T-helper 2 cell treated with Interferon-gamma antibody and Interleukin-4, amounts not matched to agents 100 ng/mL and 5 ng/mL, for 36 hours (primary cell): ENCODE results near the gene APOBEC3G. TPM values are rescaled to one million over a fixed set of nuclear protein-coding genes. Genes with fewer than 3 reads are reported as not detected.

Source experiments
- intact Hi-C: fragments of 100-400 bp; cut with micrococcal nuclease; formaldehyde crosslinking; loops from one replicate; pipeline ENCODE4 v1.15.1; 2023
- total RNA-seq: library from RNA; stranded (reverse); gene quantifications from 2 replicates; pipeline ENCODE4 v1.2.3, GENCODE V29; 2022

APOBEC3G gene
- total RNA-seq, 1 donor from 2014 or later: 72.5 TPM

DNA sequence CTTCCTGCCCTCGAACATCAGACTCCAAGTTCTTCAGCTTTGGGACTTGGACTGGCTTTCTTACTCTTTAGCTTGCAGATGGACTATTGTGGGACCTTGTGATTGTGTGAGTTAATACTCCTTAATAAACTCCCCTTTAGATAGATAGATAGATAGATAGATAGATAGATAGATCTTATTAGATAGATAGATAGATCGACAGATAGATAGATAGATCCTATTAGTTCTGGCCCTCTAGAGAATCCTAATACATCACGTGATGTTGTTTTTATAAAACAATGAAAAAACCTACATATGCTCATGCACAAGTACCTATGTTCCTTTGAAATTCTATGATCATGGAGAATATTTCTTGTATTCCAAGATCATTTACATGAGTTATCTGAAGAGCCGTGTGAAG, 43.9 kb downstream of the APOBEC3G start:
- intact Hi-C loops: no loop called here

DNA sequence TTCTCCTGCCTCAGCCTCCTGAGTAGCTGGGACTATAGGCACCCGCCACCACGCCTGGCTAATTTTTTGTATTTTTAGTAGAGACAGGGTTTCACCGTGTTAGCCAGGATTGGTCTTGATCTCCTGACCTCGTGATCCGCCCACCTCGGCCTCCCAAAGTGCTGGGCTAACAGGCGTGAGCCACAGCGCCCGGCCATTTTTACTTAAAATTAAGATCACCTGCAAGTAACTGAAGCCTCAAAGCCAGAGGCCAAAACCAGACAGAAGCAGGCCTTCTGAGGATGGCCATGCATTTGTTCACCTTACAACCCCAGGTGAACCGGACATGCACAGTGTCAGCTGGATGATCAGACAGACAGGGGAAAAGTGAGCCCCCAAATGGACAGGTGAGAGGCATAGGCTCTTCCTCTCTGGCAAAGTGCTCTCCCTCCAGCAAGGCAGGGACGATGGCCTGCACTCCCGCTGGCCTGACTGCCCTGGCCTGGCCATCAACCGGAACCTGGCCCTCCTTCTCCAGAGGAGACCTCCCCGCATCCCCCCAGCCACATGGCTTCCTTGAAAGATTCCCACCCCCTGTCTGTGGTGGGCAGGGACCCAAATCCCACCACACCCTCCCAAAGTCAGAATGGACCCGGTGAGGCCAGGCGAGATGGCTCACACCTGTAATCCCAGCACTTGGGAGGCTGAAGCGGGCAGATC, 45.8 kb downstream of the APOBEC3G start:
- intact Hi-C loops: no loop called here

DNA sequence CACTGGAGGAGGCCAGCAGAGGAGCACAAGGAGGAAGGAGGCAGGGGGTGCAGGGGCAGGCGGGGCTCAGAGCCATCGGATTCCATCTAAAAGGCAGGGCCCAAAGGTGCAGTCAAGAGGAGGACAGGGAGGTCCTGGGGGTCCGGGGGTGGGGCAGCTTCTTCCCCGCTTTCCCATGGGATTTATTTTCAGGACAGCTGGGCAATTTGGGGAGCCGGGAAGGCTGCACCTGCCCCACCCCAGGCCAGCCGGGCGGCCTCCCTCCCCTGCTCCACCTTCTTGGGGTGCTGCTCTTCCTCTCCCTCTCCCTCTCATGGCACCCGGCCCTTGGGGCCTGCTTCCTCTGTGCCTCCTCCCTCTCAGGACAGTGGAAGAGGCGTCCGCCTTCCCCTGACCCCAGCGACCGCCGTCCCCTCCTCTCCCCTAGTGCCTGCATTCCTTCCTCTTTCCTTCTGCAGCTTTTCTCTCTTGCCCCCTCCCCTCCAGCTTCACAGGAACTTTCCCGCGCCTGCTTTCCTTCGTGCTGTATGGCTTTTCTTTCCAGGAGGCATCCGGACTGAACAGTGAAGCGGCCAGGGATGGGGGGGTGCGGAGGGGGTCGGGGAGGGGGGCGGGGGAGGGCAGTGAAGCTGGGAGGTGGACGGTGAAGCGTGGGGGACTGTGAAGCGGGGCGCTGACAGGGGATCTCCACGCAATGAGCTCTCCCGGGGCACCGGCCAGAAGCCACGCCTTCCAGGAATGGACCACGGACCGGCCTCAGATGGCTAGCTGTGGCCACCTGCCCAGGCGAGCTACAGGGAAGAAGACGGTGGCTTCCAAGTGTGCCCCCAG, 46.9 kb downstream of the APOBEC3G start:
- intact Hi-C loops: no loop called here

DNA sequence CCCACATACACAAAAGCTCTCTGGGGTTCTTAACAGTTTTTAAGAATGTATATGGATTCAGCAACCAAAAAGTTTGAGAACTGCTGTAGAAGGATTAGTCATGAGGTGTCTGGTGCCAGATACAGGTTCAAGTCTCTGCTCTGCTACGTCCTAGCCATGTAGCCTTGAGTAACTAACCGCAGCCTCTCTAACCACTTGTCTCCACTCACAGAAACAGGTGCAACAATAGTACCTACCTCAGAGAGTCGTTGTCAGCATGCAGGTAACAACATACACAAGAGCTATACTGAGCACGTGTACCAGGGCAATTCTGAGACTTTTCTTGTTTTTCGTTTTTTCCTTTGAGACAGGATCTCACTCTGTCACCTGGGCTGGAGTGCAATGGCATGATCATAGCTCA, 48.5 kb downstream of the APOBEC3G start:
- intact Hi-C loops: no loop called here

DNA sequence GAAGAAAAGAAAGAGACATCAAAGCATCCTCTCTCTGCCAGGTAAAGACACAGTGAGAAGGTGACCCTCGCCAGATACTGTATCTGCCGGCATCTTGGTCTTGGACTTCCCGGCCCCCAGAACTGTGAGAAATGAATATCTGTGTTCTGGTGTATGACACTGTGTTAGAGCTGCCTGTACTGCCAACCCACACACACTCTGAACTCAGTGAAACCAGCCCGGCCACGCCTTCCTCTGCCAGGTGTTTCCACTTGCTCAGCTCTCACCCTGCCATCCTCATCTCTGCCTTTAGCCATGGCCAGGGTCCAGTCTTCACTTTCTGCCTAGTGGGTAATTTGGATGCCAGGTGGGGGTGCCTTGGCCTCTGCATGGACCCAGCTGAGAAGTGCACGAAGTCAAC, 51.4 kb downstream of the APOBEC3G start:
- intact Hi-C loops: no loop called here

DNA sequence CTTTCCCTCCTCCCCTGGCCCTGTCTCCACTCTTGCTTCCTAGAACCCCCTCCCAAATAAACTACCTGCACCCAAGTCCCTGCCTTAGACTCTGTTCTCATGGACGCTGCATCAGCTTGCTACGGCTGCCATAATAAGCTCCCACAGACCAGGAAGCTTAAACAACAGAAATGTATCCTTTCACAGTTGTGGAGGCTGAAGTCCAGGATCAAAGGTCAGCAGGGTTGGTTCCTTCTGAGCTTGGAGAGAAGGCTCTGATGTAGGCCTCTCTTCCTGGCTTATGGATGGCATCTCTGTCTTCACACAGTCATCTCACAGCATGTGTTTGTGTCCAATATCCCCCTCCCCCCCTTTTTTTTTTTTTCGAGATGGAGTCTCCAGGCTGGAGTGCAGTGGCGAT, 52.0 kb downstream of the APOBEC3G start:
- intact Hi-C loops: no loop called here

DNA sequence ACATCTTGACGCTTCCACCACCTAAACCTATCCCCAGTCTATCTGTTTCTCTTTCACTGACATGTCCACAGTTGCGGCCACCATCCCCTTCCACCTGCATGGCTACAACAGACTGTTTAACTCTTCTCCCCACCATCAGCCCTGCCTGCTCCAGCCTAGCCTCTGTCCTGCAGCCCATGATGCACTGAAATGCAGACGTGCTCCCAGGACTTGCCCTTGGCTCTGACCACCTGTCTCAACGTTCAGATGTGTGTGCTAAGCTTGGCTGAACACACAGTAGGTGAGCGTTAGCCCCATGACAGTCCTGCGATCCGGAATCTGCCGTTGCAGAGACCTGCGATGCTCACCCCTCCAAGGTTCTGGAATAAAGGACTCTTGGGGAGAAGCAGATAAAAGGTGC, 52.7 kb downstream of the APOBEC3G start:
- intact Hi-C loops: no loop called here

DNA sequence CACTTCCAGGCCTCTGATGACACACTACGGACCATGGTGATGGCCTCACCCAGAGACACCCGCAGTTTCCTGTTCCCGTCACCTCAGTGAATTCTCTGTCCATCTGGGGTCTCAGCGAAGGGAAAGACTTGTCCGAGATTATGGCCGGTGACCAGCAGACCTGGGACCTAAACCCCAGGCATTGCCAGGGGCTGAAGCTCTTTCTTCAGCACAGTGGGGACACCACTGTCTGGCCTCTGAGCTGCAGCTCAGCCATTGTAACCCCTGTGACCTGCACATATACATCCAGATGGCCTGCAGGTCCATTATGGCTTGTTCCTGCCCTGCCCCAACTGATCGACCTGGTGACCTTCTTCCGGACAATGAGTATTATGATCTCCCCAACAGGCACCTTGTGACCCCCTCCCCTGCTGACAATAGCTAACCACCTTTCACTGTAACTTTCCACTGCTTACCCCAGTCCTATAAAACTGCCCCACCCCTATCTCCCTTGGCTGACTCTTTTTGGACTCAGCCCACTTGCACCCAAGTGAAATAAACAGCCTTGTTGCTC, 53.2 kb downstream of the APOBEC3G start:
- intact Hi-C loops: no loop called here

DNA sequence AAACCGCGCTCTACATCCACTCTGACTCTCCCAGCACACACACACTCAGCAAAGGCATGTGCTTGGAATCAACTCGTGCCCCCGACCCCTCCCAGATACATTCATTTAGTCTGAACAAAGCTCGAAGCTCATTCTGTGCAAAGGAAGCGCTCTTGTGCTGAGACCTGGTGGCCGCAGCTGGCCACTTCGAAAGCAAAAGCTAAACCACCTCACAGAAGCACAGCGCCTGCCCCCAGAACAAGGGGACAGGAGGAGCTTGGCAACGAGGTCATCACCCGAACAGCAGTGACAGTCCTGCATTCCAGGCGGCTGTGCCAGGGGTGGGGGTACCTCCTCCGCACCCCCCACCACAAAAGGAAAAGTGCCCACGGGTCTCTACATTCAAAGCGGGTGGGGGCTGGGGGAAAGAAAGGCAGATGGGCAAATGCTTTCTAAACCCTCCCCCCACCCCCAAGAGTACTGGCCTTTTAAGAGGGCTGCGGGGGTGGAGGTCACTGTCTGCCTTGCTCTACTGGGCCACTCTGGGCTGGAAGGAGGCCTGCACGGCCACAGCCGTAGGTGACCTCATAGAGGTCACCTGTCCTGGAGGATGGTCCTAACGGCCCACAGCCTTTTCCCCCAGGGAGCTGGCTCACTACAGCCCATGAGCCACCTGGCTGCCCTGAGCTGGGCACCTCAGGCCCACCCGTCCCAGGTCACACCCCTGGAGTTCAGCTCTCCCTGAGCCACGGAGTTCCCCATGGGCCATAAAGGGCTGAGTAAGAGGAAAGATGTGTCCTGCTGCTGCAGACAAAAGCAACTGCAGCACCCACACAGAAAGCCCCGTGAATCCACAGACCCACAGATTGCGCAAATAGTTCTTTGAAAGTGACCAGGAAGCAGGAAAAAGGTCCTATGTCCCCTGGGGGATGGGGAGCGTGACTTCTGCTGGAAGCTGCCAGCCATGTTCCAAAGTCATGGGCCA, 54.1 kb downstream of the APOBEC3G start:
- intact Hi-C loops: no loop called here

DNA sequence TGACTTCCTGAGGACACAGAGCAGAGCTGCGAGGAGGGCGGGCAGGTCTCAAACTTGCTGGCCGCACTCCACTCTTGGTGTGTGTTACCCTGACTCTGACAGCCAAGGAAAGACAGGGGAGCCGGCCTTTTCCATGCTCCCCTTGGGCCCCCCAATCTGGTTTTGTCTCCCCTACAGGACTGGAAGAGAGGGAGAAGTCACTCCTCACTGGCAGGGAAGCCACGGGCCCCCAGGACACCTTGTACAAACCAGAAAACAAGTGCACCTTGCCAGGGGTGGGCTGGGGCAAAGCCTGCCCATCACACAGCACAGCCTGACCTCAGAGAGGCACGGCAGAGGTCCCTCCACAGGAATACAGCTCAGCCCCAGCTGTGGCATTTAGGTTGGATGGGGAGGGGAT, 55.2 kb downstream of the APOBEC3G start:
- intact Hi-C loops: no loop called here

DNA sequence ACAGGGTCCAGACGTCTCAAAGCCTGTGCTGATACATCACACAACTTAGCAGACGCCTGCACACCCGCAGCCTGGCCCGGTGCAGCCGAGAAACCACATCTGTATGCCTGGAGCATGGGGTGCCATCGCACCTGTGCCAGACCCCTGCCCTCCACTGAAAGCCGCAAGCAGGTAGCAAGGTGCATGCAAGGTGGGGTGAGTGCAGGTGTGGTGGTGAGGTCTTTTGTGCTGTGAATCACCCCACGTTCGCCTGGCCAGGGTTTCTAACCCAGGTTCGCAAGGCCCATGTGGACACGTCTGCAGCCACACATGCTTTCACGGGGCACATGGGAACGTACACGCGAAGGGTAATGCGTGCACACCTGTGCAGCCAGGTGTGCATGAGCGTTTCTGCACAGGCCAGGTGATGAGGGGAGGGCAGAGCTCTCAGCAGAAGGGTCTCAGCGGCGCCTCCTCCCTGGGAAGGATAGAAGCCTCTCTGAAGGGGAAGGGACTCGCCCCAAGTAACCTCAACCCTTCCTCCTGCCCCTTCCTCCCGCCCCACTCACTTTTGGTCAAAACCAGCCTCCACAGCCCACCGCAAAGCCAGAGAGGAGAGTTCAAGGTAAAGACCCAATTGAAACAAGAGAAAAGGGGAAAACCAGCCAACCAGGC, 55.9 kb downstream of the APOBEC3G start:
- intact Hi-C loops: no loop called here

DNA sequence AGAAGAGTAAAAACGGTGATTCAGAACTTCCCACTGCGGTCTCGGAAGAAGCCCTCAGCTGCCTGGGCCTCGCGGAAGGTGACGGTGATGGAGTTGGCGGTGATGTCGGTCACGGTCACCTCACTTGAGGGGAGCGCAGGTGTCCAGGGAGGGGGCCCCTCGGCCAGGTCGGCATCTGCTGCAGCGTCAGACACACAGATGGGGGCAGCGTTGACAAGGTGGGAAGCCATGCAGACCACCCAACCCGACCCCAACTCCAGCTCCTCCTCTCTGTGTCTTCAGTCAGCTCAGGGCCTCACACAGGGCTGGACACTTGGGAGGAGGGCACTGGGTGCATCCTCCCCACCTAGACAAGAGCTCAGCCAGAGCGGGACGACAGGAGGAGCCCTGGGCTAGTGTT, 56.8 kb downstream of the APOBEC3G start:
- intact Hi-C loops: no loop called here

DNA sequence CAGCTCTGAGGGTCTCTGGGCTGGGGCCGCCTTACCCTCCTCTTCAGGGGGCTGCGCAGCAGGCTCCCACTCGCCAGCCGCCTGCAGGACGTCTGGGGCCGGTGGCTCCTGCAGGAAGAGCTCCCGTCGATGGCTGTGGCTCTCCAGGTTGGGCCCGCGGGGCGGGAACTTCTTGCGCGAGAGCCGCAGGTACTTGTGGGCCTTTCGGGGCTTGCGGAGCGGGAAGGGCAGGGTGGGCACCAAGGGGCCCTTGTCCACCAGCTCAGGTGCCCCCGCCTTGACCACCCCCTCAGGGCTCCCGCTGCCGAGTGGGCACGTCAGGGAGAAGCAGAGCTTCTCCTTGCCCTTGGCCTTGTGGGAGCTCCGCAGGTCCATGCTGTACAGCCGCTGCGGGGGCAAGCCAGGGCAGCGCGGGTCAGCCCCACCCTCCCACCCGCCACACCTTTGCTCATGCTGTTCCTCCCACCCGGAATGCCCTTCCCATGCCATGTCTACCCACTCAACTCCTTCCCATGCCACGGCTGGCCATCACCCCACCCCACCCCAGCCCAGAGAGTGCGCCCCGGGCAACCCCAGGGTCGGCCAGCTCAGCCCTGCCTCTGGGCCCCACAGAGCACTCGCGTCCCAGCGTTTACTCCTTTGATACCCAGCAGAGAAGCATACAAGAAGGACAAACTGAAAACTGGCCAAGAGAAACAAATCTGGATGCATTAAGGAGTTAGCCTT, 57.5 kb downstream of the APOBEC3G start:
- intact Hi-C loops: no loop called here

DNA sequence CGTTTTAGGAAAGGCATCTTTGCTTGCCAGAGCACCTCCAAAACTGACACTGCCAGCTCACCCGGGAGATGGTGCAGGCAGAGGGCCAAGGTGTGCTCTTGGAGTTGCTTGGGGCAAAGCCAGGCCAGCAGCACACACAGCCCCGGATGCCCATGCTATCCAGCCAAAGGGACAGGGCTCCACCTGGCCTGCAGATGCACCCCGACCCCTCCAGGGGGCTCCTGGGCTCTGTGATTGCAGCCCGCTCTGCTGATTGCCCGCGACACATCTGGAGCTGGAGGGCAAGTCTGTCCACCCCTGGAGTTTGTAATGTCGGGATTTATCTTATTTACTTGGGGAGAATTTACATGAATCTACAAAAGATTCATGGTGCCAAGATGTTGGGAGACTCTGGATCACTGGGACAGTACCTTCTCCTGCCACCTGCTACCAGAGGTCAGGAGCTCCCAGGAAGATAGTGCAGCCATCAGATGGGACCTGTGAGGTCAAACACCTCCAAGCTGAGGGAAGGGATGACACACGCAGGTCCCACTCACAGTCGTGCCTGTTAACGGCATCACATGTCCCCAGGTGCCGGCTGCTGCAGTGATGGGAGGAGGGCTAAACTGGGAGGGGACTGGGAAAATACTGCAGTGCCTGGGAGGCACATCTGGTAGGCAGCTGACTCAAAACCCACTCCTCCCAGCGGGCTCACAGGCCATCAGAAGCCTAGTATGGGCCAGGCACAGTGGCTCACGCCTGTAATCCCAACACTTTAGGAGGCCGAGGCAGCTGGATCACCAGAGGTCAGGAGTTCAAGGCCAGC, 58.2 kb downstream of the APOBEC3G start:
- intact Hi-C loops: no loop called here

DNA sequence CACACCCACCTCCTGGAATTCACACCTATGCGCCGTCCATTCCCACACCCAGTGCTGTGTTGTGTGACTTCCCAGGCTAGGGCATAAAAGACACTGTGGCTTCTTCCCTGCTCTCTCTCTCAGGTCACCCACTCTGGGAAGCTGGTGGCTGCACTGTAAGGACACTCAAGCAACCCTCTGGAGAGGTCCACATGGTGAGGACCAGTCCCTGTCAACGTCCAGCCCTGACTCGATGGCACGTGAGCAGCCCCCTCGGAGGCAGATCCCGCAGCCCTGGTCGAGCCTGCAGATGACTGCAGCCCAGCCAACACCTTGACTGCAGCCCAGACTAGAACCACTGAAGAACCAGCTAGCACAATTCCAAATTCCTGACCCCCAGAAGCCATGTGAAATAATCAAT, 59.2 kb downstream of the APOBEC3G start:
- intact Hi-C loops: no loop called here
